GM18951 (cell line): Measurements from ENCODE around the gene MVP.

ENCODE experiments used
- POLR2A ChIP-seq: IDR thresholded peaks from 4 replicates; pipeline ENCODE4 v1.6.1; 2011; ENCODE audit warnings: mild to moderate bottlenecking; ENCODE audit not compliant: insufficient read length, insufficient read depth; ENCODE audit errors: extremely low read depth
- in situ Hi-C: fragments of 300-500 bp; cut with MboI; formaldehyde crosslinking; loops from one replicate; pipeline ENCODE4 v1.12.0; 2022; ENCODE audit warnings: low sequenced_read_pairs, mixed read lengths, inconsistent platforms; ENCODE audit not compliant: unreplicated experiment

The MVP gene

GRCh38 chr16:29894352-29894751 lies 74.1 kb downstream of the MVP start:
- in situ Hi-C loops, result no loop called here
- no peak for TF ChIP-seq POLR2A

GRCh38 chr16:29896841-29897240 lies 76.6 kb downstream of the MVP start:
- in situ Hi-C loops, result no loop called here
- TF ChIP-seq POLR2A, result no peak

- TF ChIP-seq POLR2A, result no peak
- in situ Hi-C loops, result no loop called here
These were observed 77.1 kb downstream of the MVP start for GRCh38 chr16:29897333-29897732.
